SU-DHL-6 (cell line): ENCODE measurements around the gene ATF6.

ENCODE experiments used
- H2AFZ ChIP-seq: fragments of 200-600 bp; sonication (generic); 2 replicates; pipeline ENCODE4 v1.6.1; 2014; ENCODE audit warnings: low read depth, mild to moderate bottlenecking, moderate library complexity, mixed read lengths, antibody characterized with exemption, low read length; ENCODE audit not compliant: severe bottlenecking
- H3F3A ChIP-seq: fragments of 200-600 bp; shearing (Covaris generic); 2 replicates; pipeline ENCODE4 v1.6.0; 2016; ENCODE audit warnings: antibody characterized with exemption, mild to moderate bottlenecking; ENCODE audit not compliant: insufficient read depth
- H3K27ac ChIP-seq: fragments of 200-600 bp; sonication (generic); 2 replicates; pipeline ENCODE4 v1.5.1; 2016; ENCODE audit warnings: low read depth, mild to moderate bottlenecking, low read length, moderate library complexity, mixed read lengths
- H3K27me3 ChIP-seq: fragments of 200-600 bp; sonication (generic), shearing (Covaris generic); 2 replicates; pipeline ENCODE4 v1.6.0; 2014; ENCODE audit warnings: mild to moderate bottlenecking, low read length
- H3K36me3 ChIP-seq: fragments of 200-600 bp; sonication (generic); 2 replicates; pipeline ENCODE4 v1.6.1; 2014; ENCODE audit warnings: mild to moderate bottlenecking, low read length, mixed read lengths
- H3K4me2 ChIP-seq: fragments of 300-600, 200-600 bp; shearing (Covaris generic), sonication (generic); 2 replicates; pipeline ENCODE4 v1.6.0; 2014; ENCODE audit warnings: low read length, low read depth, mild to moderate bottlenecking; ENCODE audit not compliant: poor library complexity, severe bottlenecking
- H3K4me3 ChIP-seq: fragments of 200-600 bp; sonication (generic); 2 replicates; pipeline ENCODE4 v1.5.1; 2014; ENCODE audit warnings: antibody characterized with exemption, low read length, mild to moderate bottlenecking, mixed read lengths; ENCODE audit not compliant: insufficient read depth, poor library complexity, severe bottlenecking
- H3K79me2 ChIP-seq: fragments of 200-600 bp; sonication (generic); 2 replicates; pipeline ENCODE4 v1.6.1; 2014; ENCODE audit warnings: mild to moderate bottlenecking, low read length, moderate library complexity; ENCODE audit not compliant: insufficient read depth
- H3K9ac ChIP-seq: fragments of 200-600 bp; sonication (generic); 2 replicates; pipeline ENCODE4 v1.7.0; 2014; ENCODE audit warnings: mild to moderate bottlenecking, low read length
- H3K9me2 ChIP-seq: fragments of 200-600 bp; sonication (generic); replicated peaks from 2 replicates; pipeline ENCODE4 v1.6.1; 2014; ENCODE audit warnings: low read length; ENCODE audit not compliant: insufficient read depth
- H3K9me3 ChIP-seq: fragments of 200-600 bp; sonication (generic); 2 replicates; pipeline ENCODE4 v1.6.1; 2014; ENCODE audit warnings: low read length, mixed read lengths; ENCODE audit not compliant: insufficient read depth
- H4K20me1 ChIP-seq: fragments of 200-600 bp; sonication (generic); 2 replicates; pipeline ENCODE4 v1.6.1; 2014; ENCODE audit warnings: low read depth, mild to moderate bottlenecking, antibody characterized with exemption, low read length, moderate library complexity, mixed read lengths
- EZH2phosphoT487 ChIP-seq: fragments of 200-600 bp; sonication (generic), shearing (Covaris generic); conservative IDR thresholded peaks from 2 replicates; pipeline ENCODE4 v1.6.1; 2018; ENCODE audit warnings: mild to moderate bottlenecking, antibody characterized with exemption, low read length, moderate library complexity, mixed read lengths
- TF ChIP-seq, protein P1 (sequence below): fragments of 200-600 bp; sonication (generic); IDR thresholded peaks from one replicate; pipeline ENCODE4 v1.5.1; 2017; ENCODE audit warnings: antibody characterized with exemption, mild to moderate bottlenecking, low read length, moderate library complexity; ENCODE audit not compliant: insufficient read depth, poor library complexity, severe bottlenecking

Gene ATF6

GRCh38 chr1:161790587-161791317 lies 24.6 kb downstream of the ATF6 start:
- H3K79me2 ChIP-seq, result no peaks in the 10 kb centered on the region
- H3K27me3 ChIP-seq, result no peaks in the 10 kb centered on the region
- no peak overlapping the region for H3K9ac ChIP-seq
- no peaks in the 10 kb centered on the region for H4K20me1 ChIP-seq
- H3K9me3 ChIP-seq, result no peaks in the 10 kb centered on the region
- H3K4me2 ChIP-seq, result no peak overlapping the region
- H3K4me3 ChIP-seq, result no peak overlapping the region
- no peak overlapping the region for H3K27ac ChIP-seq
- peaks cover 33% of the 10 kb centered on the region for H3K36me3 ChIP-seq
- no peaks in the 10 kb centered on the region for H3K9me2 ChIP-seq
- no peak overlapping the region for H2AFZ ChIP-seq
- TF ChIP-seq EZH2phosphoT487, result no peak
- TF ChIP-seq, protein P1, sequence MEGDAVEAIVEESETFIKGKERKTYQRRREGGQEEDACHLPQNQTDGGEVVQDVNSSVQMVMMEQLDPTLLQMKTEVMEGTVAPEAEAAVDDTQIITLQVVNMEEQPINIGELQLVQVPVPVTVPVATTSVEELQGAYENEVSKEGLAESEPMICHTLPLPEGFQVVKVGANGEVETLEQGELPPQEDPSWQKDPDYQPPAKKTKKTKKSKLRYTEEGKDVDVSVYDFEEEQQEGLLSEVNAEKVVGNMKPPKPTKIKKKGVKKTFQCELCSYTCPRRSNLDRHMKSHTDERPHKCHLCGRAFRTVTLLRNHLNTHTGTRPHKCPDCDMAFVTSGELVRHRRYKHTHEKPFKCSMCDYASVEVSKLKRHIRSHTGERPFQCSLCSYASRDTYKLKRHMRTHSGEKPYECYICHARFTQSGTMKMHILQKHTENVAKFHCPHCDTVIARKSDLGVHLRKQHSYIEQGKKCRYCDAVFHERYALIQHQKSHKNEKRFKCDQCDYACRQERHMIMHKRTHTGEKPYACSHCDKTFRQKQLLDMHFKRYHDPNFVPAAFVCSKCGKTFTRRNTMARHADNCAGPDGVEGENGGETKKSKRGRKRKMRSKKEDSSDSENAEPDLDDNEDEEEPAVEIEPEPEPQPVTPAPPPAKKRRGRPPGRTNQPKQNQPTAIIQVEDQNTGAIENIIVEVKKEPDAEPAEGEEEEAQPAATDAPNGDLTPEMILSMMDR, result no peak
- H3F3A ChIP-seq, result no peaks in the 10 kb centered on the region

DNA sequence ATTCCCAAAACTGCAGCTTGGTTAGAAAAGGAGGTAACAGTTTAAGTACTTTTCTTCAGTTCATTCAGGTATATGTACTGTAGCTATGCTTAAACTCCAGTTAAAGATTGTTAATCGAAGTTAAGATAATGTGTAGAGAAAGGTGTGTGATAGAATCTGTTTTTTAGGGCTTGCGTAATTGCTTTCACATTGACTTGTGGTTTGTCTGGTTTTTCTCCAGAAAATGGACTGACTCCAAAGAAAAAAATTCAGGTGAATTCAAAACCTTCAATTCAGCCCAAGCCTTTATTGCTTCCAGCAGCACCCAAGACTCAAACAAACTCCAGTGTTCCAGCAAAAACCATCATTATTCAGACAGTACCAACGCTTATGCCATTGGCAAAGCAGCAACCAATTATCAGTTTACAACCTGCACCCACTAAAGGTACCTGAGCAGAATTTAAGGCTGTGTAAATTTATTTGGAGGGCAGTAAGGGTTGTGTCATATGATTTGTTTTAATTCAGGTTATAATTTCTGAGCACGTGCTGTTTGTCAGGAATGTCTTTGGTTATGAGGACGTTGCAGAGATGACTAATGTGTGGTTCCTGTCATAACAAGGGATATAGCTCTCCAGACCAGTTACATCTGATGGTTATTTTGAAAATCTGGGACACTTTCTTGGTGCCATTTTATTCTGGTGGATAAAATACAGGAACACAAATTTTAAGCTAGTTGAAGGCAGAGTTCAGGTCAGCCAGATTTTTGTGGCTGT lies 26.0 kb downstream of the ATF6 start:
- Histone ChIP-seq H4K20me1 (no peaks in the 10 kb centered on the region), H3K4me2 (no peak overlapping the region), H3K9ac (no peak overlapping the region), H3K4me3 (no peak overlapping the region), H3K9me2 (no peaks in the 10 kb centered on the region), H3K27me3 (no peaks in the 10 kb centered on the region), H3K27ac (no peak overlapping the region), H3F3A (no peaks in the 10 kb centered on the region), H2AFZ (no peak overlapping the region), H3K36me3 (peaks cover 34% of the 10 kb centered on the region), H3K9me3 (no peaks in the 10 kb centered on the region), H3K79me2 (no peaks in the 10 kb centered on the region)
- TF ChIP-seq, protein P1, result no peak
- TF ChIP-seq EZH2phosphoT487, result no peak

DNA sequence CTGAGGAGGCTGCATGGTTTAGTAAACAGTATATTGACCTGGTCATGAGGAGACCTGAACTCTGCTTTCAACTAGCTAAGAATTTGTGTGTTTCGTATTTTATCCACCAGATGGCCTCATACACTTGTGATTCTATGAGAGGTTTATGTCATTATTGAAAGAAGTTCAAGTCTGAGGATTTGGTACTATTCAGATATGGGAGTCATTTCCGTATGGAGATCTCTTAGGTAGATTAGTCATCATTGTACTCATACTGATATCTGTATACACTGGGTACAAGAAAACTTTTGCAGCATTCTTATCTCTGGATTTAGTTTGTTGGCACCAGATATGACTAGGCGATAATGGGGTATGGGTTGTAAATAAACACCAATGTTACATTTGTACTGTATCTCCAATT lies 26.6 kb downstream of the ATF6 start:
- H3K9me3 ChIP-seq, result no peaks in the 10 kb centered on the region
- H3K9ac ChIP-seq, result no peak overlapping the region
- H3K9me2 ChIP-seq, result no peaks in the 10 kb centered on the region
- no peak overlapping the region for H3K27ac ChIP-seq
- H3F3A ChIP-seq, result no peaks in the 10 kb centered on the region
- H3K36me3 ChIP-seq, result peaks cover 32% of the 10 kb centered on the region
- no peaks in the 10 kb centered on the region for H3K79me2 ChIP-seq
- no peak overlapping the region for H2AFZ ChIP-seq
- H3K4me2 ChIP-seq, result no peak overlapping the region
- H4K20me1 ChIP-seq, result no peaks in the 10 kb centered on the region
- no peaks in the 10 kb centered on the region for H3K27me3 ChIP-seq
- H3K4me3 ChIP-seq, result no peak overlapping the region
- no peak for TF ChIP-seq EZH2phosphoT487
- TF ChIP-seq, protein P1, result peak; percentile 42
